ENCODE data around the gene TCF4. TPM values are rescaled to one million over a fixed set of nuclear protein-coding genes. Genes with fewer than 3 reads are reported as not detected.

Gene TCF4
- total RNA-seq, 1 donor from 2014 or later, result 77.3 TPM

DNA sequence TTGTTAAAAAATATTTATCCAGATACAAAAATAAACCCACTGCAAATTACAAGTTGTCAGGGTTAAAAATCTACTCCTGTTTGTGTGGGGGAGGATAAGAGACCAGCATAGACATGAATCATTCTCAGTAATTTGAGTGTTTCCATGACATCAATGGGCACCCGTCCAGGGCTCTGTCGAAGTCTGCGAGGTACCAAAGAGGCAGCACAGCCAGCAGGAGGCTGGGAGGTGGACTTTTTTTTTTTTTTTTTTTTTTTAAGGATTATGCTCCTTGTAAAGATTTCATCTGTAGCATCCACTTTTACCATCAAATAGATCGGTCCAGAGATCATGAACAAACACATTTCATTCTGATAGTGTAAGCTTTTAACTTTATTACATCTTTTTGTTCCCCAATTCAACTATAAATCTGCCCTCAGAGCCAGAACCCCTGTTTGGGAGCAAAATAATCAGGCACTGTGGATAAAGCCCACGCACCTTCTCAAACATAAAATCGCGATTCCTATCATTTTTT is 182.0 kb downstream of the TCF4 start:
- Mint-ChIP-seq H3K27ac (ENCODE audit: unreplicated experiment) (peak overlapping the region; percentile 94), H3K4me1 (ENCODE audit: unreplicated experiment) (peaks cover 53% of the 10 kb centered on the region), H3K27me3 (ENCODE audit: unreplicated experiment) (no peaks in the 10 kb centered on the region), H3K36me3 (ENCODE audit: unreplicated experiment) (no peaks in the 10 kb centered on the region), H3K9me3 (ENCODE audit: unreplicated experiment) (no peaks in the 10 kb centered on the region), H3K4me3 (ENCODE audit: unreplicated experiment) (no peak overlapping the region)
- DNase-seq (ENCODE audit: extremely low spot score, unreplicated experiment), result peak; percentile 91
- TF ChIP-seq, protein P1, sequence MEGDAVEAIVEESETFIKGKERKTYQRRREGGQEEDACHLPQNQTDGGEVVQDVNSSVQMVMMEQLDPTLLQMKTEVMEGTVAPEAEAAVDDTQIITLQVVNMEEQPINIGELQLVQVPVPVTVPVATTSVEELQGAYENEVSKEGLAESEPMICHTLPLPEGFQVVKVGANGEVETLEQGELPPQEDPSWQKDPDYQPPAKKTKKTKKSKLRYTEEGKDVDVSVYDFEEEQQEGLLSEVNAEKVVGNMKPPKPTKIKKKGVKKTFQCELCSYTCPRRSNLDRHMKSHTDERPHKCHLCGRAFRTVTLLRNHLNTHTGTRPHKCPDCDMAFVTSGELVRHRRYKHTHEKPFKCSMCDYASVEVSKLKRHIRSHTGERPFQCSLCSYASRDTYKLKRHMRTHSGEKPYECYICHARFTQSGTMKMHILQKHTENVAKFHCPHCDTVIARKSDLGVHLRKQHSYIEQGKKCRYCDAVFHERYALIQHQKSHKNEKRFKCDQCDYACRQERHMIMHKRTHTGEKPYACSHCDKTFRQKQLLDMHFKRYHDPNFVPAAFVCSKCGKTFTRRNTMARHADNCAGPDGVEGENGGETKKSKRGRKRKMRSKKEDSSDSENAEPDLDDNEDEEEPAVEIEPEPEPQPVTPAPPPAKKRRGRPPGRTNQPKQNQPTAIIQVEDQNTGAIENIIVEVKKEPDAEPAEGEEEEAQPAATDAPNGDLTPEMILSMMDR (IDR thresholded peaks at IDR 0.05), result peak; percentile 34

DNA sequence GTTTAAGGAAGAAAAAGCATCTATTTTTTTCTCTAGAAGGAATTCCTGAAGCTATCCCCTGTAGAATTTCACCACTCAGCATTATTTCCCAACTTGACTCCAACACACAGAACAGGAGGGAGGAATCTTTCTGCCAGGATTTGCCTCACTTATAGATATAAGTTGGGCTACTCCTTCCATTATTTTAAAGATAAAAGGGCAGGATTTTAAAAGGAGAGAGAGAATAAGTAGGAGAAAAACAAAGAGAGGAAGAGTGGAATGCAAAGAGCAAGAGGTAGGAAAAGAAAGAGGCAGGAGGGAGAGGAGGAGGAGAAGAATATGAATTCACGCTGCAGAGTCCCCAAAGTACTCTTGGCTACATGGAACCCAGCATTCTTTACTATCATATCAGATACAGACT is 182.5 kb downstream of the TCF4 start:
- H3K9me3 Mint-ChIP-seq (ENCODE audit: unreplicated experiment), result no peaks in the 10 kb centered on the region
- DNase-seq (ENCODE audit: extremely low spot score, unreplicated experiment), result no peak
- TF ChIP-seq, protein P1 (IDR thresholded peaks at IDR 0.05), result no peak
- H3K36me3 Mint-ChIP-seq (ENCODE audit: unreplicated experiment), result no peaks in the 10 kb centered on the region
- peak overlapping the region; percentile 94 for H3K27ac Mint-ChIP-seq (ENCODE audit: unreplicated experiment)
- no peaks in the 10 kb centered on the region for H3K27me3 Mint-ChIP-seq (ENCODE audit: unreplicated experiment)
- H3K4me3 Mint-ChIP-seq (ENCODE audit: unreplicated experiment), result no peak overlapping the region
- peaks cover 58% of the 10 kb centered on the region for H3K4me1 Mint-ChIP-seq (ENCODE audit: unreplicated experiment)

DNA sequence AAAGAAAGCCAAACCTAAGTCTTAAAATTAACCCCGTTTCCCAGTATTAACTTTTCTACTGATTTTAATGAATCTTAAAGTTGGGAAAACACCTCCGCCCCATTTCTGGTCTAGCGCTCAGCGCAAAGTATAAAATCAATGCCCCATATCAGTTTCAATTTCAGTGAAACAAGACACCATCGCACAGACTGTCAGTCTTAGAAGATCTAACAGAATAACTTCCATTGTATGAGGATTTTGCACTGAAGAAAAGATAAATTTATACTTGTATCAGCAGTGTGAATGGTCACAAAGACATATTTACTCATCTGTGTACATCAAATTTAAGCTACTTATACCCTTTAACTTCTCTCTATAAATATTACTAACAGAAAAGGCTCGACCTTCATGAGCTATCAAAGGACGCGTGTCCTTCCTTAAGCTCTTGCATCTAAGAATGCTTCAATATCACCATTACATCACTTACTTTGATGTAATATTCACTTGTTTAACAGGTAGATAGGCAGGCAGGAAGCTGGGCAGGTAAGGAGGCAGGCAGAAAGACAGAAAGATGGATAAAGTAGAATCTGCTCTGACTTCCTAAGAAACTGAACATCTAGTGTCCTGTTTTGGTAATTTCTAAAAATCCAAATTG is 183.0 kb downstream of the TCF4 start:
- Mint-ChIP-seq H3K4me3 (ENCODE audit: unreplicated experiment) (no peak overlapping the region), H3K9me3 (ENCODE audit: unreplicated experiment) (no peaks in the 10 kb centered on the region), H3K27me3 (ENCODE audit: unreplicated experiment) (no peaks in the 10 kb centered on the region), H3K4me1 (ENCODE audit: unreplicated experiment) (peaks cover 63% of the 10 kb centered on the region), H3K36me3 (ENCODE audit: unreplicated experiment) (no peaks in the 10 kb centered on the region), H3K27ac (ENCODE audit: unreplicated experiment) (peak overlapping the region; percentile 94)
- DNase-seq (ENCODE audit: extremely low spot score, unreplicated experiment), result no peak
- TF ChIP-seq, protein P1 (IDR thresholded peaks at IDR 0.05), result no peak

DNA sequence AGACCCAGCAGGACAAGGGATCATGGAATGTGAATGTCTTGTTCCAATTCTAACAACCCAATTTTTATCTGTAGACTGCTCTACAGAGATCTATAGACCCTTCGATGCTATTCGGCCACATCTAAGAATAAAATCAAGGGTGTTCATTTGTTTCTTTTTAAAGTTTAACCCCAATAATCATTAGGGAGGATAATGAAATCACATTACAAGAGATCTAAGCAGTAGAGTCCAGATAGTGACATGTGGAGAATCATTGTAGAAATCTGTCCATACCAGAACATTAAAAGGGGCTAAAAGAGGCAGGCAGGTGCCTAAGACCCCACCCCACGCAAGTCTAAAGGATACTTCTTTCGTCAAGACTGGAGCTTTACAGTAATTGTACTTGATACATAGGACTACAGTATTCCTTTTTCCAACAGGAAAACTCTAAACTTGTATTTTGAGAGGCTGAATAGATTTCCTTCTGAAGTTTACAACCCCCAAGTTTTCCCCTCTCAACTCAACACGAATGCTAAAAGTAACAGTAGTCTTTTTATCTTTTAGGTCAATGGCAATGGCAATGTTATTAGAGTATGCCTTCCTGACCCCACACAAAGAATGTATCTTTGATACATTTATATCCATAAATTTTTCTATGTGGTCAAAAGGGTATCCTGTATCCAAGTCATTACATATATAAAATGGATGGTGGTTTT is 183.7 kb downstream of the TCF4 start:
- Mint-ChIP-seq H3K9me3 (ENCODE audit: unreplicated experiment) (no peaks in the 10 kb centered on the region), H3K4me1 (ENCODE audit: unreplicated experiment) (peaks cover 70% of the 10 kb centered on the region), H3K27ac (ENCODE audit: unreplicated experiment) (peak overlapping the region; percentile 97)

More for the DNA sequence above, 183.7 kb downstream of the TCF4 start:
- TF ChIP-seq, protein P1 (IDR thresholded peaks at IDR 0.05), result no peak
- H3K36me3 Mint-ChIP-seq (ENCODE audit: unreplicated experiment), result no peaks in the 10 kb centered on the region
- no peaks in the 10 kb centered on the region for H3K27me3 Mint-ChIP-seq (ENCODE audit: unreplicated experiment)
- H3K4me3 Mint-ChIP-seq (ENCODE audit: unreplicated experiment), result no peak overlapping the region
- no peak for DNase-seq (ENCODE audit: extremely low spot score, unreplicated experiment)

Measured in osteocyte (in vitro differentiated cells).